ENCODE results near the gene HHIPL1. TPM values are rescaled to one million over a fixed set of nuclear protein-coding genes. Genes with fewer than 3 reads are reported as not detected.

Gene HHIPL1
- total and polyA plus RNA-seq, 4 donors = 0.31 to 4.0 (median 1.1) TPM

DNA sequence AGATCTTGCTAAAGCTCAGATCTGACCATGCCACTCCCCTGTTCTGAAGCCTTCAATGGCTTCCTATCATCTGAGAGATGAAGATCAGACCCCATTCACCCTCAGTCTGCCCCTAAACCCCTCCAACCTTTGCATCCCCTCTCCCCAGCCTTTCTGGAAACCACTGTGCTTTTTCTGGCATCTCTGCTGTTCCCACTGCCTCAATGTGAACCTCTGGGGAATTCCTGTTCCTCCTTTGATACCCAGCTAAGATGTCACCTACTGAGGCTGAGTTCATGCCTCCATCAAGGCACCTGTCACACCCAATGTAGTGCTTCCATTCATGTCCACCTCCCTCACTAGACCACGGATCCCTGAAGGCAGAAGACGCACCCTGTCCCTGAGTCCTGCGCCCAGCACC is 58.5 kb downstream of the HHIPL1 start:
- no peak for DNase-seq
- H3K27me3 ChIP-seq (ENCODE audit: control insufficient read depth in 3 of 3, insufficient read depth in 3 of 3, low read length in 2 of 3) = no peaks in the 10 kb centered on the region
- TF ChIP-seq, protein P1, sequence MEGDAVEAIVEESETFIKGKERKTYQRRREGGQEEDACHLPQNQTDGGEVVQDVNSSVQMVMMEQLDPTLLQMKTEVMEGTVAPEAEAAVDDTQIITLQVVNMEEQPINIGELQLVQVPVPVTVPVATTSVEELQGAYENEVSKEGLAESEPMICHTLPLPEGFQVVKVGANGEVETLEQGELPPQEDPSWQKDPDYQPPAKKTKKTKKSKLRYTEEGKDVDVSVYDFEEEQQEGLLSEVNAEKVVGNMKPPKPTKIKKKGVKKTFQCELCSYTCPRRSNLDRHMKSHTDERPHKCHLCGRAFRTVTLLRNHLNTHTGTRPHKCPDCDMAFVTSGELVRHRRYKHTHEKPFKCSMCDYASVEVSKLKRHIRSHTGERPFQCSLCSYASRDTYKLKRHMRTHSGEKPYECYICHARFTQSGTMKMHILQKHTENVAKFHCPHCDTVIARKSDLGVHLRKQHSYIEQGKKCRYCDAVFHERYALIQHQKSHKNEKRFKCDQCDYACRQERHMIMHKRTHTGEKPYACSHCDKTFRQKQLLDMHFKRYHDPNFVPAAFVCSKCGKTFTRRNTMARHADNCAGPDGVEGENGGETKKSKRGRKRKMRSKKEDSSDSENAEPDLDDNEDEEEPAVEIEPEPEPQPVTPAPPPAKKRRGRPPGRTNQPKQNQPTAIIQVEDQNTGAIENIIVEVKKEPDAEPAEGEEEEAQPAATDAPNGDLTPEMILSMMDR (IDR thresholded peaks at IDR 0.05; ENCODE audit: control extremely low read depth, extremely low read depth) = no peak
- H3K9ac ChIP-seq (ENCODE audit: insufficient read depth in 1 of 2, low read length in 2 of 2) = no peak overlapping the region
- H3K4me1 ChIP-seq (ENCODE audit: control insufficient read depth in 5 of 5, insufficient read depth in 5 of 5, low read length in 5 of 5) = no peaks in the 10 kb centered on the region
- ATAC-seq (ENCODE audit: insufficient read depth, low FRiP score) = no peak
- peaks cover 0 to 10% (median 5%) of the 10 kb centered on the region in 4 donors for H3K9me3 ChIP-seq (ENCODE audit: control insufficient read depth in 4 of 4, insufficient read depth in 3 of 4, low read length in 3 of 4)
- H3K27ac ChIP-seq (ENCODE audit: low read depth in 1 of 2, low read length in 1 of 2) = no peak overlapping the region
- H3K36me3 ChIP-seq (ENCODE audit: control insufficient read depth in 4 of 4, insufficient read depth in 4 of 4, low read length in 4 of 4) = no peaks in the 10 kb centered on the region
- no peak overlapping the region for H3K4me3 ChIP-seq
- 96 to 97% methylated on average over 3 of the region's 3 CpGs for WGBS, 2 donors

DNA sequence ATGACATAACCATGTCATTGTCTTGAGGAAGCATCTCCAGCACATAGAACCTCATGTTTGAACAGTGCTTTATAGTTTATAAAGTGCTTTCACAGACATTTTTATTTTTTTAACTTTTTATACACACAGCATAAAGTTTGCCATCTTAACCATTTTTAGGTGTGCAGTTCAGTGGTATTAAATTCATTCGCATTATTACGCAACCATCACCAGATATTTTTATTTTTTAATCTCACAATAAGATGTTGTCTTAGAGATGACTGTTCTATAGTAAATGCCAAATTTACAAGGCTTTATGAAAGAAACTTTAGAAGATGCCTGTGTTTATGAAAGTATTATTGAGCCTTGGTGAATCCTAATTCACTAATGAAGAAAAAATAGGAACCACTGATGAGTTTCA is 59.1 kb downstream of the HHIPL1 start:
- TF ChIP-seq, protein P1 (IDR thresholded peaks at IDR 0.05; ENCODE audit: control extremely low read depth, extremely low read depth) = no peak
- DNase-seq (no peak), ATAC-seq (ENCODE audit: insufficient read depth, low FRiP score) (no peak)
- Histone ChIP-seq H3K27ac (ENCODE audit: low read depth in 1 of 2, low read length in 1 of 2) (no peak overlapping the region), H3K27me3 (ENCODE audit: control insufficient read depth in 3 of 3, insufficient read depth in 3 of 3, low read length in 2 of 3) (no peaks in the 10 kb centered on the region), H3K9ac (ENCODE audit: insufficient read depth in 1 of 2, low read length in 2 of 2) (no peak overlapping the region), H3K36me3 (ENCODE audit: control insufficient read depth in 4 of 4, insufficient read depth in 4 of 4, low read length in 4 of 4) (no peaks in the 10 kb centered on the region), H3K4me1 (ENCODE audit: control insufficient read depth in 5 of 5, insufficient read depth in 5 of 5, low read length in 5 of 5) (no peaks in the 10 kb centered on the region), H3K9me3 (ENCODE audit: control insufficient read depth in 4 of 4, insufficient read depth in 3 of 4, low read length in 3 of 4) (peaks cover 0 to 10% (median 5%) of the 10 kb centered on the region in 4 donors), H3K4me3 (no peak overlapping the region)
- WGBS, 2 donors = 96 to 98% methylated on average over 2 of the region's 2 CpGs

DNA sequence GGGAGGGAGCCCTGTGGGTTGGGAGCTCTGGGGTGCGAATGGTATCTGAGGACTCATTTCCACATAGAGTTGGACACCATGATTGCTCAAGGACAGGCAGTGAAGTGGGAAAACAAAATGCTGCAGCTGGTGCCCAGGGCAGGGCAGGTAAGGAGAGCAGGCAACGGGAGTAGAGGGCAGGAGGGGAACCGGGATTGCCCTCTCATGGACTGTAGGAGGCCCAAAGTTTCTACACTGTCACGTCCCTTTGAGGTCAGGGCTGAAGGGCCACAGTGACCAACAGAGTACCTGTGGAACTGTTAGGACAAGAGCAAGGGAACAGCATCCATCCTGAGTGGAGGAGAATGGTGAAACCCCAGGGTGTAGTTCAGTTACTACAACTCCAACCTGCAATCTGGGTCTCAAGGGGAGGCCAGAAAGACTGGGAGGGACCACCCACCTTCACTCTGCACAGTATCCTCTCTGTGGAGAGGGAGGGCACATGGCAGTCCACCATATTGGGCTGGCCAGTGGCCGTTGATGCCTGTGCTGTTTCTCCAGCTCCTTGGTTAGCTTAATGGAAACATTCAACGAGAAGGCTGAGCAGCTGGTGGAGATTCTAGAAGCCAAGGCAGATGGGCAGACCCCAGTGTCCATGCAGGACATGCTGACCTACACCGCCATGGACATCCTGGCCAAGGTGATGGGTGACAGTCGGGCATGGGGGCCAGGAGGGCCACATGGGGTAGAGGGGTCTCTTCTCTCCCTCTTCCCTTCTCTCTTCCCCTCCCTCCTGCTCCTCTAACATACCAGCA is 61.4 kb downstream of the HHIPL1 start:
- 77 to 81% methylated on average over 8 of the region's 8 CpGs for WGBS, 2 donors
- no peaks in the 10 kb centered on the region for H3K4me1 ChIP-seq (ENCODE audit: control insufficient read depth in 5 of 5, insufficient read depth in 5 of 5, low read length in 5 of 5)
- H3K4me3 ChIP-seq = no peak overlapping the region
- no peaks in the 10 kb centered on the region for H3K27me3 ChIP-seq (ENCODE audit: control insufficient read depth in 3 of 3, insufficient read depth in 3 of 3, low read length in 2 of 3)
- TF ChIP-seq, protein P1 (IDR thresholded peaks at IDR 0.05; ENCODE audit: control extremely low read depth, extremely low read depth) = no peak
- DNase-seq (no peak), ATAC-seq (ENCODE audit: insufficient read depth, low FRiP score) (no peak)
- no peaks in the 10 kb centered on the region for H3K36me3 ChIP-seq (ENCODE audit: control insufficient read depth in 4 of 4, insufficient read depth in 4 of 4, low read length in 4 of 4)
- no peak overlapping the region for H3K27ac ChIP-seq (ENCODE audit: low read depth in 1 of 2, low read length in 1 of 2)
- H3K9me3 ChIP-seq (ENCODE audit: control insufficient read depth in 4 of 4, insufficient read depth in 3 of 4, low read length in 3 of 4) = peaks cover 0 to 10% (median 5%) of the 10 kb centered on the region in 4 donors
- H3K9ac ChIP-seq (ENCODE audit: insufficient read depth in 1 of 2, low read length in 2 of 2) = no peak overlapping the region
